Smooth muscle cell (in vitro differentiated cells): ENCODE measurements around the gene RHAG. TPM values are rescaled to one million over a fixed set of nuclear protein-coding genes. Genes with fewer than 3 reads are reported as not detected.

ENCODE experiments used
- DNase-seq: peaks from one replicate; lab custom pipeline; 2025; ENCODE audit not compliant: unreplicated experiment; lab: John Stamatoyannopoulos, UW
- H2AFZ ChIP-seq: fragments of 200-600 bp; sonication (generic); 2 replicates; pipeline ENCODE4 v1.6.0; 2016; ENCODE audit warnings: antibody characterized with exemption, low read depth, mild to moderate bottlenecking
- H3F3A ChIP-seq: fragments of 200-600 bp; sonication (generic); 2 replicates; pipeline ENCODE4 v1.6.0; 2017; ENCODE audit warnings: antibody characterized with exemption, low read depth
- H3K27ac ChIP-seq: fragments of 200-600 bp; sonication (generic); 2 replicates; pipeline ENCODE4 v1.5.1; 2016; ENCODE audit warnings: low read depth, mild to moderate bottlenecking
- H3K27me3 ChIP-seq: fragments of 200-600 bp; sonication (generic); 2 replicates; pipeline ENCODE4 v1.6.1; 2016; ENCODE audit warnings: low read depth, mild to moderate bottlenecking
- H3K36me3 ChIP-seq: fragments of 200-600 bp; sonication (generic); 2 replicates; pipeline ENCODE4 v1.5.1; 2016; ENCODE audit warnings: low read depth
- H3K4me1 ChIP-seq: fragments of 200-600 bp; sonication (generic); 2 replicates; pipeline ENCODE4 v1.5.1; 2016; ENCODE audit warnings: low read depth
- H3K4me2 ChIP-seq: fragments of 200-600 bp; sonication (generic); 2 replicates; pipeline ENCODE4 v1.6.0; 2016; ENCODE audit warnings: mild to moderate bottlenecking
- H3K4me3 ChIP-seq: fragments of 200-600 bp; sonication (generic); 2 replicates; pipeline ENCODE4 v1.5.1; 2016; ENCODE audit warnings: mild to moderate bottlenecking
- H3K79me2 ChIP-seq: fragments of 200-600 bp; sonication (generic); 2 replicates; pipeline ENCODE4 v1.6.0; 2016; ENCODE audit warnings: low read depth, mild to moderate bottlenecking
- H3K9ac ChIP-seq: fragments of 200-600 bp; sonication (generic); 2 replicates; pipeline ENCODE4 v1.6.0; 2016; ENCODE audit warnings: low read depth
- H3K9me3 ChIP-seq: fragments of 200-600 bp; sonication (generic); replicated peaks from 2 replicates; pipeline ENCODE4 v1.5.1; 2016; ENCODE audit warnings: low read depth
- H4K20me1 ChIP-seq: fragments of 200-600 bp; sonication (generic); 2 replicates; pipeline ENCODE4 v1.6.0; 2016; ENCODE audit warnings: low read depth
- CTCF ChIP-seq: fragments of 200-600 bp; sonication (generic); IDR thresholded peaks from 2 replicates; pipeline ENCODE4 v1.5.1; 2017; ENCODE audit warnings: borderline replicate concordance, mild to moderate bottlenecking, antibody characterized with exemption; ENCODE audit not compliant: insufficient read depth, poor library complexity, severe bottlenecking
- WGBS: methylation state at CpG from one replicate; pipeline ENCODE4 v1.1.7; 2016; ENCODE audit warnings: low lambda C conversion rate; 5-methylcytosine and 5-hydroxymethylcytosine counted together
- polyA plus RNA-seq: library from polyadenylated mRNA; unstranded; fragments of >200 nt; fragmentation: Nextera tagmentation; extraction: Ambion mirVana; gene quantifications from 2 replicates; pipeline ENCODE4 v1.2.1, GENCODE V29; 2016
- total RNA-seq: library from RNA; depleted of rRNA; stranded (reverse); fragments of >200 nt; gene quantifications from 2 replicates; pipeline ENCODE4 v1.2.3, GENCODE V29; 2014

RHAG gene
- total and polyA plus RNA-seq, 2 experiments from 2014 or later: not detected

GRCh38 chr6:49582529-49582928 lies 54.1 kb downstream of the RHAG start:
- Histone ChIP-seq H3K27ac (no peak overlapping the region), H3K4me2 (no peak overlapping the region), H3K27me3 (no peaks in the 10 kb centered on the region), H3K36me3 (no peaks in the 10 kb centered on the region), H3K9me3 (no peaks in the 10 kb centered on the region), H3F3A (no peaks in the 10 kb centered on the region), H3K9ac (no peak overlapping the region), H4K20me1 (no peaks in the 10 kb centered on the region), H2AFZ (no peak overlapping the region), H3K79me2 (no peaks in the 10 kb centered on the region), H3K4me3 (no peak overlapping the region), H3K4me1 (no peaks in the 10 kb centered on the region)
- TF ChIP-seq CTCF: no peak
- 69% methylated on average over 1 of the region's 1 CpG for WGBS
- DNase-seq: no peak

DNA sequence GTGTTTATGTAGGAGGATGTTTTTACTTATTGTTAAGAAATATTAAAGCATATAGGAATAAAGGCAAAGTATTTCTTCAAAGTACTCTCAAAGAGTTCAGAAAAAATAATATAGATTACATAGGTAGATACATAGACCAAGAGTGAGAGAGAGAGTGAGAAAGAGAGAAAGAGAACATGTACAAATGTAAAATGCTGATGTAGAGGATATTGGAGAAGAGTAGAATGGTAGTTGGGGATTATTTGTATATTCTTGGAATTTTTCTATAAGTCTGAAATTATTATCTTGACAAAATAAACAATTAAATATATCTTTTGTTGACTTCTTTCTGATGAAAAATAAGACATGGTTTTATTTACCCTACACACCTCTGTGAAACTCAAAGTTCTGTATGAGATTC lies 57.0 kb downstream of the RHAG start:
- Histone ChIP-seq H3K4me1 (no peaks in the 10 kb centered on the region), H2AFZ (no peak overlapping the region), H3F3A (no peaks in the 10 kb centered on the region), H4K20me1 (no peaks in the 10 kb centered on the region), H3K27me3 (no peaks in the 10 kb centered on the region), H3K4me3 (no peak overlapping the region), H3K9ac (no peak overlapping the region), H3K79me2 (no peaks in the 10 kb centered on the region), H3K27ac (no peak overlapping the region), H3K36me3 (no peaks in the 10 kb centered on the region), H3K9me3 (no peaks in the 10 kb centered on the region), H3K4me2 (no peak overlapping the region)
- DNase-seq: no peak
- TF ChIP-seq CTCF: no peak

GRCh38 chr6:49576618-49577017 lies 60.0 kb downstream of the RHAG start:
- Histone ChIP-seq H3K79me2 (no peaks in the 10 kb centered on the region), H3K9ac (peak overlapping the region; percentile 23), H3K4me2 (no peak overlapping the region), H3K9me3 (no peaks in the 10 kb centered on the region), H3F3A (no peaks in the 10 kb centered on the region), H3K4me1 (no peaks in the 10 kb centered on the region), H3K4me3 (no peak overlapping the region), H3K27ac (peak overlapping the region; percentile 51), H4K20me1 (no peaks in the 10 kb centered on the region), H3K36me3 (no peaks in the 10 kb centered on the region), H2AFZ (peak overlapping the region; percentile 50), H3K27me3 (no peaks in the 10 kb centered on the region)
- TF ChIP-seq CTCF: no peak
- WGBS: 39% methylated on average over 1 of the region's 1 CpG
- no peak for DNase-seq

DNA sequence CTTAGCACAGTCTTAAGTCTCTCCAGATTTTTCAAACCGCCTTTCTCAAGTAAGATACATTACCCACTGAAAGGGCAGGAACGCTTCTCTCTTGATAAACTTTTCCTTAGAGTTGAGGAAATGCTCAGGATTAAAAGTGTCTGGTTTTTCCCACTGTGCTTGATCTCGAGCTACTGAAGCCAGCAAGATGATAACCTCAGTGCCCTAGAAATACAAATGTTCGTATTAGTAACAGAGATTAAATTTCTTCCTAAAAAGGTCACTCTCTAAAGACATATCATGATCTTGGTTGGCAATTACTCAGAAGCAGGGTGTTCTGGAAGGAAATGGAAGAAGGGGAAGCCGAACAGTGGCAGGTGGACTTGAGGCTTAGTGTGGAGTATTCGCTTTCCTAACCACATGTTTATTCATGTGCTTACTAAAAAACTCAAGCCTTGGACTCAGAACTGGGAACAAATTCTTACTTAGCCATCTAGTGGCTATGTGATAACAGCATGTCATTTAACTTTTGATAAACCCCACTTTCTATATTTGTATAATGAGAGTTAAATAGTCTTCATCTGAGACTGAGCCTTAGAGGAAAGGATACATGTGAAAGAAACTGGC lies 66.1 kb downstream of the RHAG start:
- Histone ChIP-seq H2AFZ (peak overlapping the region; percentile 29), H3K36me3 (no peaks in the 10 kb centered on the region), H3K4me2 (peak overlapping the region; percentile 45), H3K4me1 (no peaks in the 10 kb centered on the region), H3K27ac (no peak overlapping the region), H3K27me3 (no peaks in the 10 kb centered on the region), H3F3A (no peaks in the 10 kb centered on the region), H3K9ac (no peak overlapping the region), H3K79me2 (no peaks in the 10 kb centered on the region), H4K20me1 (no peaks in the 10 kb centered on the region), H3K4me3 (no peak overlapping the region), H3K9me3 (no peaks in the 10 kb centered on the region)
- DNase-seq: no peak
- TF ChIP-seq CTCF: peak; percentile 12
- 38% methylated on average over 6 of the region's 6 CpGs for WGBS
